ENCODE measurements around the gene MAL.

- TF ChIP-seq CTCF (IDR thresholded peaks at IDR 0.05) (no peak), GRHL2 (CRISPR knock-in tag; IDR thresholded peaks at IDR 0.05; ENCODE audit: insufficient replicate concordance, severe bottlenecking) (no peak)
These were observed 8.4 kb upstream of the MAL start for GRCh38 chr2:95017071-95017501.
